Activated CD4-positive, alpha-beta T cell treated with anti-CD3 and anti-CD28 coated beads for 36 hours (primary cell): Measurements from ENCODE around the gene ARNT2. TPM values are rescaled to one million over a fixed set of nuclear protein-coding genes. Genes with fewer than 3 reads are reported as not detected.

ENCODE experiments used
- ATAC-seq: fragments of 200-7000 bp; cut with Tn5 transposase; one replicate; pipeline ENCODE4 v1.10.0; 2021; ENCODE audit warnings: mild to moderate bottlenecking, moderate library complexity
- CTCF ChIA-PET: fragments of 350-600 bp; sonication (Branson Sonifier 250); formaldehyde crosslinking; loops from one replicate; lab custom pipeline; 2021; ENCODE audit warnings: antibody characterized with exemption; lab: Charles Lee
- POLR2A ChIA-PET: fragments of 350-600 bp; sonication (Branson Sonifier 250); formaldehyde crosslinking; loops from one replicate; lab custom pipeline; 2021; ENCODE audit warnings: antibody characterized with exemption, inconsistent platforms; lab: Charles Lee
- DNase-seq: peaks from one replicate; pipeline ENCODE4 v3.0.0-alpha.2; 2020
- H3K27ac Mint-ChIP-seq: one replicate; pipeline ENCODE4 v1.8.0; 2021; ENCODE audit warnings: mixed read lengths
- H3K27me3 Mint-ChIP-seq: one replicate; pipeline ENCODE4 v1.8.0; 2021; ENCODE audit warnings: mixed read lengths
- H3K36me3 Mint-ChIP-seq: one replicate; pipeline ENCODE4 v1.8.0; 2021; ENCODE audit warnings: low read depth, mixed read lengths
- H3K4me1 Mint-ChIP-seq: one replicate; pipeline ENCODE4 v1.8.0; 2021; ENCODE audit warnings: mixed read lengths
- H3K4me3 Mint-ChIP-seq: one replicate; pipeline ENCODE4 v1.8.0; 2021; ENCODE audit warnings: mild to moderate bottlenecking, moderate library complexity, mixed read lengths
- H3K9me3 Mint-ChIP-seq: one replicate; pipeline ENCODE4 v1.8.0; 2021; ENCODE audit warnings: low read depth, mixed read lengths
- intact Hi-C, 2 experiments: fragments of 100-400 bp; cut with DNase I in 1 of 2; cut with micrococcal nuclease in 1 of 2; formaldehyde crosslinking; loops; one replicate each; pipeline versions ENCODE4 v1.14.2 to v1.15.1; 2022 to 2024; cut with DNase I, micrococcal nuclease
- total RNA-seq, 2 experiments: library from RNA; stranded (reverse); gene quantifications; one replicate each; pipeline ENCODE4 v1.2.3, GENCODE V29; 2021

The ARNT2 gene
- total RNA-seq, 2 experiments from 2014 or later: 0.05 to 0.19 TPM

- POLR2A ChIA-PET: no interaction called here
- Mint-ChIP-seq H3K36me3 (no peaks in the 10 kb centered on the region), H3K4me3 (no peak overlapping the region), H3K27me3 (no peaks in the 10 kb centered on the region), H3K27ac (no peak overlapping the region), H3K9me3 (no peaks in the 10 kb centered on the region), H3K4me1 (no peaks in the 10 kb centered on the region)
- CTCF ChIA-PET: no interaction called here
- no peak for ATAC-seq
- intact Hi-C loops: no loop called here
- DNase-seq: no peak
These were observed 186.7 kb downstream of the ARNT2 start for GRCh38 chr15:80590761-80591355.

GRCh38 chr15:80591471-80591870 is 187.3 kb downstream of the ARNT2 start:
- intact Hi-C loops: no loop called here
- ATAC-seq (no peak), DNase-seq (no peak)
- no peaks in the 10 kb centered on the region for H3K36me3 Mint-ChIP-seq
- no peak overlapping the region for H3K4me3 Mint-ChIP-seq
- no peaks in the 10 kb centered on the region for H3K4me1 Mint-ChIP-seq
- ChIA-PET CTCF (interaction anchor here (0.6 kb wide), 1 partner anchor 176 kb away, joined by 3 read pairs; no protein-coding TSS in a partner anchor), POLR2A (no interaction called here)
- no peaks in the 10 kb centered on the region for H3K9me3 Mint-ChIP-seq
- no peak overlapping the region for H3K27ac Mint-ChIP-seq
- H3K27me3 Mint-ChIP-seq: no peaks in the 10 kb centered on the region

GRCh38 chr15:80591938-80592825 is 188.0 kb downstream of the ARNT2 start:
- ChIA-PET CTCF (interaction anchor here (0.6 kb wide), 1 partner anchor 175 kb away, joined by 3 read pairs; no protein-coding TSS in a partner anchor), POLR2A (no interaction called here)
- H3K36me3 Mint-ChIP-seq: no peaks in the 10 kb centered on the region
- H3K4me3 Mint-ChIP-seq: no peak overlapping the region
- intact Hi-C loops: no loop called here
- no peak overlapping the region for H3K27ac Mint-ChIP-seq
- no peak for ATAC-seq
- no peak for DNase-seq
- H3K9me3 Mint-ChIP-seq: no peaks in the 10 kb centered on the region
- no peaks in the 10 kb centered on the region for H3K4me1 Mint-ChIP-seq
- H3K27me3 Mint-ChIP-seq: no peaks in the 10 kb centered on the region

GRCh38 chr15:80593486-80594030 is 189.4 kb downstream of the ARNT2 start:
- DNase-seq (no peak), ATAC-seq (no peak)
- intact Hi-C loops: no loop called here
- Mint-ChIP-seq H3K4me3 (no peak overlapping the region), H3K27me3 (peaks cover 2% of the 10 kb centered on the region), H3K4me1 (no peaks in the 10 kb centered on the region), H3K9me3 (no peaks in the 10 kb centered on the region), H3K36me3 (no peaks in the 10 kb centered on the region), H3K27ac (no peak overlapping the region)
- ChIA-PET POLR2A (no interaction called here), CTCF (no interaction called here)

- peaks cover 5% of the 10 kb centered on the region for H3K27me3 Mint-ChIP-seq
- no peaks in the 10 kb centered on the region for H3K36me3 Mint-ChIP-seq
- no peaks in the 10 kb centered on the region for H3K9me3 Mint-ChIP-seq
- H3K4me3 Mint-ChIP-seq: no peak overlapping the region
- no peak for ATAC-seq
- ChIA-PET POLR2A (no interaction called here), CTCF (no interaction called here)
- no peak for DNase-seq
- intact Hi-C loops: no loop called here
- no peak overlapping the region for H3K27ac Mint-ChIP-seq
- peaks cover 2% of the 10 kb centered on the region for H3K4me1 Mint-ChIP-seq
These were observed 190.1 kb downstream of the ARNT2 start for GRCh38 chr15:80594091-80594889.

- DNase-seq (no peak), ATAC-seq (no peak)
- Mint-ChIP-seq H3K4me1 (peaks cover 2% of the 10 kb centered on the region), H3K27me3 (peaks cover 12% of the 10 kb centered on the region), H3K36me3 (no peaks in the 10 kb centered on the region), H3K4me3 (no peak overlapping the region), H3K27ac (no peak overlapping the region), H3K9me3 (peaks cover 2% of the 10 kb centered on the region)
- POLR2A ChIA-PET: no interaction called here
- CTCF ChIA-PET: interaction anchor here (0.7 kb wide), 1 partner anchor 28 kb away, joined by 3 read pairs; no protein-coding TSS in a partner anchor
- intact Hi-C loops: no loop called here
These were observed 191.2 kb downstream of the ARNT2 start for GRCh38 chr15:80595396-80595795.

- intact Hi-C loops: no loop called here
- H3K27ac Mint-ChIP-seq: no peak overlapping the region
These were observed 192.4 kb downstream of the ARNT2 start for GRCh38 chr15:80596521-80596976.

GRCh38 chr15:80597076-80597475 is 192.9 kb downstream of the ARNT2 start:
- Mint-ChIP-seq H3K27ac (no peak overlapping the region), H3K36me3 (no peaks in the 10 kb centered on the region), H3K4me3 (no peak overlapping the region), H3K4me1 (peaks cover 2% of the 10 kb centered on the region), H3K9me3 (peaks cover 2% of the 10 kb centered on the region), H3K27me3 (peaks cover 14% of the 10 kb centered on the region)
- POLR2A ChIA-PET: no interaction called here
- CTCF ChIA-PET: no interaction called here
- no peak for ATAC-seq
- intact Hi-C loops: no loop called here
- no peak for DNase-seq

More at GRCh38 chr15:80596521-80596976, 192.4 kb downstream of the ARNT2 start:
- DNase-seq (no peak), ATAC-seq (no peak)
- H3K4me1 Mint-ChIP-seq: peaks cover 2% of the 10 kb centered on the region
- no peaks in the 10 kb centered on the region for H3K36me3 Mint-ChIP-seq
- POLR2A ChIA-PET: no interaction called here
- H3K27me3 Mint-ChIP-seq: peaks cover 14% of the 10 kb centered on the region
- H3K4me3 Mint-ChIP-seq: no peak overlapping the region
- CTCF ChIA-PET: no interaction called here
- peaks cover 2% of the 10 kb centered on the region for H3K9me3 Mint-ChIP-seq

GRCh38 chr15:80599359-80599758 is 195.2 kb downstream of the ARNT2 start:
- CTCF ChIA-PET: no interaction called here
- H3K9me3 Mint-ChIP-seq: peaks cover 2% of the 10 kb centered on the region
- ATAC-seq (no peak), DNase-seq (no peak)
- H3K27ac Mint-ChIP-seq: no peak overlapping the region
- H3K36me3 Mint-ChIP-seq: no peaks in the 10 kb centered on the region
- POLR2A ChIA-PET: no interaction called here
- H3K27me3 Mint-ChIP-seq: peaks cover 14% of the 10 kb centered on the region
- no peak overlapping the region for H3K4me3 Mint-ChIP-seq
- peaks cover 2% of the 10 kb centered on the region for H3K4me1 Mint-ChIP-seq
- intact Hi-C loops: no loop called here

- peaks cover 14% of the 10 kb centered on the region for H3K27me3 Mint-ChIP-seq
- CTCF ChIA-PET: no interaction called here
- H3K27ac Mint-ChIP-seq: no peak overlapping the region
- H3K9me3 Mint-ChIP-seq: peaks cover 2% of the 10 kb centered on the region
- ATAC-seq: no peak
- peaks cover 2% of the 10 kb centered on the region for H3K4me1 Mint-ChIP-seq
- H3K36me3 Mint-ChIP-seq: no peaks in the 10 kb centered on the region
- POLR2A ChIA-PET: no interaction called here
- DNase-seq: no peak
- intact Hi-C loops: no loop called here
- H3K4me3 Mint-ChIP-seq: no peak overlapping the region
These were observed 196.4 kb downstream of the ARNT2 start for GRCh38 chr15:80600626-80601025.

GRCh38 chr15:80601256-80601655 is 197.1 kb downstream of the ARNT2 start:
- DNase-seq (no peak), ATAC-seq (no peak)
- Mint-ChIP-seq H3K9me3 (peaks cover 2% of the 10 kb centered on the region), H3K27me3 (peaks cover 14% of the 10 kb centered on the region), H3K4me1 (peaks cover 2% of the 10 kb centered on the region), H3K36me3 (no peaks in the 10 kb centered on the region), H3K4me3 (no peak overlapping the region), H3K27ac (no peak overlapping the region)
- intact Hi-C loops: no loop called here
- CTCF ChIA-PET: no interaction called here
- POLR2A ChIA-PET: no interaction called here
